HG03342 (cell line): ENCODE data around the gene MAP1LC3B.

Experiments
- ATAC-seq: cut with Tn5 transposase; IDR thresholded peaks from one replicate; pipeline ENCODE4 v1.9.1; 2021; ENCODE audit warnings: mild to moderate bottlenecking, moderate library complexity; ENCODE audit not compliant: unreplicated experiment

The MAP1LC3B gene

DNA sequence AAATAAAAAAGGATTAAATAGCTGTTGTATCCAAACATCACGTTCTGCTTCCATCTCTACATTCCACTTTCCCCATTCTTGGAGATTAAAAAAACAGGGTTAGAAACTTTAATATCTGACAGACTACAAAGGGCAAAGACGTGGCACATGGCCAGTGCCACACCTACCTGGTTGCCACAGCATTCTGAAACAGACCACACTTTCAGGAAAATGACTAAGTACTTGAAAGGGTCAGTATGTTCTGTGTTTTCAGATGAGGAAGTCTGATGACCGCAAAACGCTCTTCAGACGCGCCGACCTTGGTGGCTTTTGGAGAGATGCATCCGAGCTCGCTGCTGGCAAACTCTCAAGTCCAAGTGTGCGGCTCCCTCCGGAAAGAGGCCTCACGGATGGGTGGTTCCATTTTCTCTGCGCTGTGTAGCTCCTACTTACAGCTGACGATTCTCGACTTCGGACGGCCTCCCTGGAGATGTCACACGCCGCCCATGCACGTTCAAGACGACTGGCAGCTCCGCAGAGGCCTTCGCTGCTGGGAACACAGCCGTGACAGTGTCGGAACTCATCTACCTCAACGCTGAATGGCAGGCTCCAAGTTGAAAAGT, 15.5 kb downstream of the MAP1LC3B start:
- ATAC-seq, result no peak

DNA sequence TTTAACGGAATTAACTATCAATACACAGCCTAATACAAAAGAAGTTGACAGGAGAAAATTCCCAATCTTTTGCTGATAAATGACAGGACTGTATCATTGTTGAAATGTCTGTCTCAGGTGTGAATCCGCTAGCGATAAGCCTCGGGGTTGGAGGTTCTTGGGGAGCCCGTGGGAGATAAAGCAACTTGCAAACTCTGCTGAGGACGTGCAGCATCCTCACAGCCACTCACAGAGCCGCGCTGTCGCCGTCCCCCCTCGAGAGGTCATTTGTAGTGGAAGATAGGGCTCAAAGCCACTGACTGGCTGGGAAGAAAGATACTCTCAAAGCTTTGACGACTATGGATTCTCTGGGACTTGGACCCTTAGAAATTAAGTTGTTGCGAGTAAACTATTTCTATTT, 17.0 kb downstream of the MAP1LC3B start:
- ATAC-seq, result no peak

DNA sequence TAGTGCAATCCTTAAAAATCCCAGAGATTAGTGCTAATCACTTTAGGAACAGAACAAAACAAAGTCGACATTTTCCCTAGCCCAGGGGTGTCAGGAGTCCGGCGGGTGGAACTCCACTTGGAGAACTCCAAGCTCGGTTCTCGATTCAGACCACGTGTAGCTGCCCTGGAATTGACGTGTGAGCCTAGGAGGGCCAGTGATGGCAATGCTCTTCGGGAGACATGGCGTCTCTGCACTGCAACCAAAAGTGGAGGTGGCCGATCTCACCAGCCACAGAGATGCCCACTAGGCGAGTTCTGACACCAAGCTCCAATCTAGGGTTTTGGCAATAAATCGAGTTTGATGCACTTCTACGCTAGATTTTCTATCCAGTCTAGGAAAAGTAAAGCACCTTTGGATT, 17.6 kb downstream of the MAP1LC3B start:
- ATAC-seq, result no peak

DNA sequence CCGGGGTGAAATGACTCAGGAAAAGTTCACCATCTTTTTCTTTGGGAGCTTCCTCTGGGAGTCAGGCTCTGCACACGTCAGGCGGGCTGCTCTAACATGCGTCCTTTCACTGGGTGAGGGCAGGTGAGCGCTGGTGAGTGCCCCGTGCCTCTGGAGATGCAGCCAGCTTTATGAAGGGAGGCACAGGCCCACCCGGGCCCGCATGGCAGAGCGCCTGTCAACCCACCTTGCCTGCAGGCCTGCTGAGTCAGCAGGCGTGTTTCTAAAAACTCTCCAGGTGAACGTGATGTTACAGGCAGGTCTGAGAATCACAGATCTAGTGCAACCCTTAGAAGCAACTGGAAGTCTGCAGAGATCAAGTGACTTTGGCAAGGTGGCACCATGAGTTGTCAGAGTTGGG, 18.4 kb downstream of the MAP1LC3B start:
- ATAC-seq, result no peak

DNA sequence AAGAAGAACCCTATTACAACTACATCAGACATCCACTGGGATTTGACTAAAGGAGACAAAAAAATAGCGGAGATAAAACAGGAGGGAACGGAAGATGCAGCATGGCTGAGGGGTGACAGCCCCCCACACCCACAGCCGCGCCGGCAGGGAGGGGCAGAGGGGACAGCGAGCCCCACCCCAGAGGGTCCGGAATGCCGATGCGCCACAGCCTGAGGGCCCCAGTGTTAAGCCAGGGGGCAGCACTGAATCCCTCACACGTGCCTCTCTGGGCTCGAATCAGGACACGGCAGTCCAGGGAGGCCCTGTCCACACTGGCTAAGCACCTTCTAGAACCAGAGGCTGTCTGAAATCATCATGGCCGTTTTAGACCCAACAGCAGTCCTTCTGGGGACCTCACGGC, 18.8 kb downstream of the MAP1LC3B start:
- ATAC-seq, result no peak

DNA sequence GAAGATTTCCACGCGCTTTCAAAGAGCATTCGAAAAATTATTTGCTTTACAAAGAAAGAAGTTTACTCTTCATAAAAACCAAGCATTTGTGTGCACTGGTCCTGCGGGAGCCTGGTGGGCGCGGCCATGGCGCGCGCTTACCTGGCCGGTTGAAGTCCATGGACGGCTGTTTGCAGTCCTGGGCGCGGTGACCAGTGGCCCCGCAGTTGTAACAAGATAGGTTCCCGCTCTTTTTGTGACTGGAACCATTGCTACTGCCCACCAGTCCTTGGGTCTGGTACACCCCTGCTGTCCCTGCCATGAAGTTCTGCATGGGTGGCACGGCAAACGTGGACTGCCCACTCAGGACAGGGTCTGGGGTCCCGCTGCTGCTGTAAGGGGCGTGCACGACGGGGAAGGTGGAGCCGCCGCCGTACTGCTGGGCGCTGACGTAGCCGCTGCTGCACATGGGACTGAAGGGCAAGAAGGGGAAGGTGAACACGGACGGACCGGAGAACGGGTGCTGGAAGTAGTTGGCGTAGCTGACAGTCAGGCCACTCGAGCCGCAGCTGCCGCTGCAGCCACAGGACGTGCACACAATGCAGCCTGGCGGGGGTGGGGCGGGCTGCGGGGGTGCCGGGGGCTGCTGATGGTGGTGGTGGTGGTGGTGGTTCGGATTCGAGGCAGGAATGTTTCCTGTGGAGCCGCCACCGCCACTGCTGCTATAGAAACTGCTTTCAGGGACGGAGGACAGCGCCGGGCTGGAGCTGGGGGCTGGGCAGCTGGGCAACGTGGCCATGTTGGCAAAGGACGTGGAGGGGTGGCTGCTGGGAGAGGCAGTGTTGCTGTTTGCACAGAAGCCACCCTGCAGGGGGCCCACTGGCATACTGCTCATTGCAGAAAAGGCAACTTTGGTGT, 19.5 kb downstream of the MAP1LC3B start:
- no peak for ATAC-seq

DNA sequence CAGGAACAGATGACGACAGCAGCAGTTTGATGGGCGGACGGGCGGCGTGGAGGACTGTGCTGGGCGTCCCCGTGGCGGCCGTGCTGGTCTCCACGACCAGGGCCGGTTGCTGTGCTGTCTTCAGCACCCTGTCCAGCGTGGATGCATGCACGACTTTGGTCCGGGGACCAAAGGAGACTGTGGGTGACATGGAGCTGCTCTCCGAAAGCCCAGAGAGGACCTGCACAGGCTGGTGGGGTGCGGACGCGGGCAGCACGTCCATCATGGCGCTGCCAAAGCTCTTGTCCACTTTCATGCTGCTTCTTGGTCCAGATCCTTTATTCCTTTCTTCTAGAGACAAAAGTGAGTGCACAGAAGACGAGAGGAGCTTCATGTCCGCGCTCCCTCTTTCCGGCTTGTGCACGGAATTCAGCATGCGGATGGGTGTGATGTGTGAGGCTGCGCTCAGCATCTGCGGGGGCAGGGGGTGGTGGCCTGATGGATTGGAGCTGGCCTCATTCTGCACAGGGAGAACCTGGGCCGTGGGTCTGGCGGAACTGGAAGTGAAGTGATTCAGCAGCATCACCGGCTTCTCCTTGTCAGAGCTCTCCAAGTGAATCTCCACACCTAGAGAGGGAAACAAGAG, 20.3 kb downstream of the MAP1LC3B start:
- ATAC-seq, result no peak

DNA sequence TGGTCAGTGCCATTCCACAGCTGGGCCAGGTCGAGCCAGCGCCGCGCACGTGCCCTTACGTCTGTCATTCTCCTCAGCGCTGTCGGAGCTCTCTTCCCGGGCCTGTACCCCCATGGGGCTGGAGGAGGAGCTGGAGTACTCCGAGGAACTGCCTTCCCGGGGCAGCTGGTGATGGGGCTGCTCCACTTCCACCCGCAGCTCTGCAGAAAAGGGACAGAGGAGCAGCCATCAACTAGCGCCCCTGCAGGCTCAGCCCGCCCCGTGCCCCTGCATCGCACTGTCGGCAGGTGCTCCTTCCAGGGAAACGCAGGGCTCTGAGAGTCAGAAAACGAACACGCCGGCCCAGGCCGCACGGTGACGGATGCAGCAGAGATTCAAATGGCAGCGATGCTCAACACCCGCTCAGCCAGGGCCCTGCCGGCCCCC, 20.9 kb downstream of the MAP1LC3B start:
- ATAC-seq, result no peak

DNA sequence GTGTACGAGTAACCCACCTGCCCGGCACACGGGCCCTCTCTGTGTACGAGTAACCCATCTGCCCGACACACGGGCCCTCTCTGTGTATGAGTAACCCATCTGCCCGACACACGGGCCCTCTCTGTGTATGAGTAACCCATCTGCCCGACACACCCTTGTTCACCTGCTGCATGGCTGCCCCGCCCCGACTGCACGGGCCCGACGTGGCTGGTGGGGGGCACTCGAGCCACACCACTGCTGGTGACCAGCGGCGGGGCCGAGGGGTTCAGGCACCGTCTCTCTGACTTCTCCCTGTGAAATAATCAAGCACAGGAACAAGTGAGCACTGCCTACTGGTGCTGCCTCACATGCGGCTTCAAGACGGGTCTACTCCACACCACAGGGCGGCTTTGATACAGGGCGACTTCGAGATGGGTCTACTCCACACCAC, 22.1 kb downstream of the MAP1LC3B start:
- ATAC-seq, result no peak

DNA sequence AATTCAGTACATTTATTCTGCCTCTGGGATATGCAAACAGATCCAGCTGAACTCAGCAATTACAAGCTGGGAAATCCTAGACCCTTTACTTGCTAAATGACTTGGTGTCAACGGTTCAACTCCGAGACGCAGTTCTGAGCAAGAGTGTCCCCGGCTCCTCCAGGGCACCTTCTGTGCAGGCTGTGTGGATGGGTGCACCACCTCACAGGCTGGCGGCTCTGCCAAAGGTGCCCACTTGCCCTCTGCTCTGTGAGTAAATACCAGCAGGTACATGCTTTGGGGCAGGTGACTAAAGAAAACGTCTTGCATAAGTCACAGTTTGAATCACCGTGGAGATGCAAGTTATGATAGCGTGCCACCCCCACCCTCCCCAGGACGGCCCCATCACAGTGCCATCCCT, 23.3 kb downstream of the MAP1LC3B start:
- no peak for ATAC-seq

DNA sequence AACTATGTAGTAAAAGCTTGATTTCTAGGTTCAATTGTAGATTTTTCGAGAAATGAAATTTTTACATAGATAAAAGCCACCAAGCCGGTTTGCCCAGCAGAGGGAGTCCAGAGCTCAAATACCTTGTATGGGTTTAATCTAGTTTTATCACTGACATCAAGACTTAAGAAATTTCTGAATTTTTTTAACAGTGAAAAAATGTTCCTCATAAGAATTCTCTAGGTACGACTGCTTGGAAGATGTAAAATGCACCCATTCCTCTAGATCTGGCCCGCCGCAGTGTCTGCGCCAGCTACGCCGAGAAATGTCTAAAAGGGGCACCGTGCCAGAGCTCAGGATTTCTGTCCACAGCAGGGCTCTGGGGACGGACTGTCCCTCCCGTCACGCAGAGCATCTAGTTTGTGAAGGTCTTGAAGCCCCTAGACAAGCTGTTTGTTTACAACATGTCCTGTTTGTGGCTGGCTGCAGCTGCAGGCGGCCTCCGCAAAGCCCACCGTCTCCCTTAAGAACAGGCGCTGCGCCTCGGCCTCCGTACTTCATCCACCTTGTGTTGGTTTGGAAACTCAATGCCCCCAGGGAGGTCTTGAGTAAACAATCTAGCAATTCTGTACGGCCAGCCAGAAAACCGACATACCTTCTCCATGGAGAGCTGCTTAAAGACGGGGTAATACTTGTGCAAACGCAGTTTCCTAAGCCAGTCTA, 24.8 kb downstream of the MAP1LC3B start:
- no peak for ATAC-seq

DNA sequence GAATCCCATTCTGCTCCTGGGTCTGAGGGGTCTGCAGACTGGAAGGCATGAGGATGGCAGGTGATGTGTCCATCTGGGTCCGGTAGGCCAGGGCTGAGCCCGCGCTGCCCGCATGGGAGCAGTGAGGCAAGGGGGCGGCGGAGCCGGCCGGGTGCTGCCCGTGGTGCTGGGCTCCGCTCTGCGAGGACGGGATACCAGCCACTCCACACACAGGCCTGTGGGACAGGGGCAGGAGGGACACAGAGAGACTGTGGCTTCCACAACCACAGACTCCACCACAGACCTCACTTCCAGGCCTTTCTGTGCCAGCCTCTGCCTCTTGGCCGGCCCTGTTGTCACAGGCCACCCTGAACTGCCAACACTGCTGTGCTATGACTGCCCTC, 25.4 kb downstream of the MAP1LC3B start:
- ATAC-seq, result no peak

DNA sequence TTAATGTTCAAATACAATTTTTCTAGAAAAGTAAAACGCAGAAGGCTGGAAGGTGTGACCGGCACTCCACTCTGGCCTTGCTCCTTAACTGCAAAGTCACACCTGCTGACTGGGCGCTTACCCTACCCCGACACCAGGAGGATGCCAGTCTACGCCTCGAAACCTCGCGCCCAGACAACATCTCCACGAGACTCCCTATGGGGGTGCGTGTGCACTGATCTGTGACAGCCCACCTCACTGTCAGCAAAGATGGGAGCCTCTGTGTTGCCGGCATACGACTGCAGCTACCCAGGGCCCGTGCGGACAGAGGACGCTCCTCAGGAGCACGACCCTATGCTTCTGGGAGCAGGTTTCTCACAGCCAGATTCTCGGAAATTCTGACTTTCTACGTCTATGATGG, 26.1 kb downstream of the MAP1LC3B start:
- no peak for ATAC-seq

DNA sequence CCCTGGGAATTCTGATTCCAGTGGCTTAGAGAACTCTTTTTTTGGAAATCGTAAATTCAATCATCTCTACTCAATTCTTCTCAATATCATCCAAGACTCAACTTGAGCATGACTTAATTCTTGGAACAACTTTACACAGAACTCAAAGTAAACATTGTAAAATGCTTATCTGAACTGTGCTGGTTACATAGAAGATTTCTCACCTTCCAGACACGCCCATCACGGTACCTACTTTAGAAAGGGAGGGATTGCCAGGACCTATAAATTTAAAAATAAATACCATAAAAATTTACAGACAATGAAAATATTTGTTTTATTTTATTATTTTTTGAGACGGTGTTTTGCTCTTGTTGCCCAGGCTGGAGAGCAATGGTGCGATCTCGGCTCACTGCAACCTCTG, 26.5 kb downstream of the MAP1LC3B start:
- no peak for ATAC-seq

DNA sequence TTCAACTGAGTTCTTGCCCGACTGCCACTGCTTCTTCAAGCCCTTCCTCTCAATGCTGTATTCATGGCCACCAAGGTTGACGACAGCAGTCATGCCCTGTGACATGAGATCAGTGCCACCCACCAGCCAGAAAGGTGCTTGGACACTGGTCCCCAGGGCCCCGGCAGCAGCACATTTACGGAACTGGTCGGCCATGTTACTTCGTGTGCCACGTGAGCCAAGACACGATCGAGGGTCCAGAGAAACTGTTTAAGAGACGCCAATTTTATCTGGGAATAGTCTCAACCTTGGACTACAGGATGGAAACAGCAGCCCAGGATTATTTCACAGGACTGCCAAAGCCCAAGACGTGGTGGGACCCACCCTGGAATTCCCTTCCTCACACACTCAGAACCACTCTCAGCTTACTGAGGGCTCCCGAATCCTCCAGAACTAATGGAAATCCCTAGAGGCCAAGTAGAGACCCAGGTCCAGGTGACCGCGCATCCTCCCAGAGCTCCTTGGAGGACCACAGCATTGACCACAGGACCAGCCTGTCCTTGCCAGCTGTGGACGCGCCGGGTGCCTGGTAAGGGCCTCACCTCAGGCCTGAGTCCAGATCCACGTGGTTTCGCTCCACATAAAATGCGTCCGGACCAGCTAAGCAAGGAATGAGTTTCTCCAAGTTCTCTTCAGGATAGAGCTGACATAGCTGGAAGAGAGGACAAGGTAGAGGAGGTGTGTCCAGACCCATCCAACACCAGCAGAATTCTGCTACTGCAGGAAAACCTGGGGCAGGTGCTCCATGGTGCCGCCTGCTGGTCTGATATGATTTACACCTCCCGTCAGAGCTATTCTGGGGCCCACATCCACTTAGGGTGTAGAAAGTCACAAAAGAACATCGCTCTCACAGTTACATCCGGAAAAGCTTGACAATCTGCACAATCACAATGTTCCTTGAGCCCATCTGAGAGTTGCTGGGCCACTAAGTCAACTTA, 28.2 kb downstream of the MAP1LC3B start:
- no peak for ATAC-seq

DNA sequence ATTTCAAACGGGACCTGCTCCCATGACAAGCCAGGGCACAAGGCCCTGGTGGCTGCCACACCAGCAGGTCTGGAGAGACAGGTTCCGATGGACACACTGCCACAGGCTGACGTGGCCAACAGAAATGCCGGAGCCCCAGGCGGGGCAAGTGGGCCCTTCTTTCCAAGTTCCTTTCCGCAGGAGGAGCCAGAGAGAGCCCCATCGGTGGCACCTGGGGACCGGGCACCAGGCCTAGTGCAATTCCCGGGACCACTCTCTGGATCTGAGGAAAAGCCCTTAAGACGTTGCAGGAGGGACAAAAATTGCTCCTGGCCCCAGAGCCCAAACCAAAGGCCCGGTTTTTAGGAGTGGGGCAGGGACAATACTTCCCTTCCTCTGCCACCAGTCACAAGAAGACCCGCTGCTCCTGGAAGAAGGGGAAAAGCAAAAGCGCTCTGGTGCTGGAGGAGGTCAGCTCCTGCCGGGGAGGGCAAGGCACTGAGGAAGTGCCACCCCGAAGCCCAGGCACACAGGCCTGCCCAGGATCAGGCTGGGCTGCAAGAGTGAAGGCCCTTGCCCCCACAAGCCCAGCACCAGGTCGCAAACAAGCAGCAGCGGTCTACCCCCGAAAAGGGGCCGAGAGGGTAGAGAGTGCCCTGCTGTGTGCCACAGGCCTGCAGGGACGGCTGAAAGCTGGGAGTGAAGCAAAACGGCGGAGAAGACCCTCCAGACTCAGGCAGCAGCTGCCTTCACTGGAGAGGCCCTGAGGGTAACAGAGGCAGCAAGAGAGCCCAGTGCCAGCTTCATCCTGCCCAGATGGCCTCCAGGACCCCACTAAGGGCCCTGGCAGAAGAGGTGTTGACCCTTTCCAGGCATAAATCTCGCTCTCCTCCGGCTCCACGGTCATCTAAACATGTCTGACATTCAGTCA, 29.1 kb downstream of the MAP1LC3B start:
- no peak for ATAC-seq

DNA sequence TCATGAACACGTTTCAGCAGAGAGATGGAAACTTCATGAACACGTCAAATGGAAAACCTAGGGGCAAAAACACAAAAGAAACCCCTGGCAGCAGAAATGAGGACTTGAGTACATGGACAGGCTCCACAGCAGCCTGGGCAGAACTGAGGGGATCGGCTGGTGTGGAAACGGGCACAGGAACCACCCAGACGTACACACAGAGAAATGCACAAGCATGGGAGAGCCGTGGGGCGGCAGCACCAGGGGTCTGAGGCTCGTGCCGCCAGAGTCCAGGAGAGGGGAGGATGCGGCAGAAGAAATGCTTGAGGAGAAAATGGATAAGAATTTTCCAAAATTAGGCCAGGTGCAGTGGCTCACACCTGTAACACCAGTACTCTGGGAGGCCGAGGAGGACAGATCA, 30.0 kb downstream of the MAP1LC3B start:
- no peak for ATAC-seq

DNA sequence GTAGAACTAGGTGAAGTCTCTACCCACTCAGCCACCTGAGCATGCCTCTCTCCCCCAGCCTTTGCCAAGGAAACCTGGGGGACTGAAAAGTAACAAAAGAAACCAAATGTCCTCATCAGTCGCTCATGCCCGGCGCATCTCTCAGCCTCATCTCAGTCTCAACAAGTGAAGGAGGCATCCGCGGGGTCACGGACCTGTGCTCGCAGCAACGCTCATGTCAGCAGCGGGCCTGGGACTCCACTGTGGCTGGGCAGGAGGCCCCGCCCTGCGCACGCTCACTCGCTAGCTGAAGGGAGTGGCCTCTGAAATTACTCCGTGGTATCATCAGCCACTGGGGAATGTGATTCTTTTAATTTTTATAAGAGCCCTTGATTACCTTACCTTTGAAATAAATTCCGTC, 31.3 kb downstream of the MAP1LC3B start:
- ATAC-seq, result no peak

DNA sequence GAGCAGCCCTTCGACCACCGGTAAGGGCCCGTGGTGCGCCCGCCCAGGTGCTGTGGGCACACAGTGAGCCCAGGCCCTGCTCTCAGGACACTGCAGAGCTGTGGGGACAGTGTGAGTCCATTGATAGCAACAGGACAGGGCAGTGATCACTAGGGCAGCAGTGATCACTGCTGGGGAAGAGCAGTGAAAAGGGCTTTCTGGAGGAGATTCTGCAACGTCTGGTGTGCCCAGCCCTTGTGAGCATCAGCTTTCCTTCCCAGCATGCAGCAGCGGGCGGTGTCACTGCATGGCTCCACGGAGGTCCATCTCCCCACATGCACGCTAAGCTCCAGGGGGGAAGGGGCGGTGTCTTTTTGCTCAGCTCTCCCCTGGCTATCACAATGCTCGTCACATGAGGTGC, 32.1 kb downstream of the MAP1LC3B start:
- no peak for ATAC-seq
